Stimulated activated CD4-positive, alpha-beta T cell treated with anti-CD3 and anti-CD28 coated beads, Interleukin-4, amount 100 ng/mL, for 1 hour (primary cell): ENCODE measurements around the gene MRPL10.
"Not testable (repeated sequence)": the region's sequence is repeated elsewhere in the genome, so short reads cannot be mapped to it uniquely, and the experiment has no call there.

Experiments used
- DNase-seq: peaks from one replicate; pipeline ENCODE4 v3.0.0-alpha.2; 2020

Gene MRPL10

DNA sequence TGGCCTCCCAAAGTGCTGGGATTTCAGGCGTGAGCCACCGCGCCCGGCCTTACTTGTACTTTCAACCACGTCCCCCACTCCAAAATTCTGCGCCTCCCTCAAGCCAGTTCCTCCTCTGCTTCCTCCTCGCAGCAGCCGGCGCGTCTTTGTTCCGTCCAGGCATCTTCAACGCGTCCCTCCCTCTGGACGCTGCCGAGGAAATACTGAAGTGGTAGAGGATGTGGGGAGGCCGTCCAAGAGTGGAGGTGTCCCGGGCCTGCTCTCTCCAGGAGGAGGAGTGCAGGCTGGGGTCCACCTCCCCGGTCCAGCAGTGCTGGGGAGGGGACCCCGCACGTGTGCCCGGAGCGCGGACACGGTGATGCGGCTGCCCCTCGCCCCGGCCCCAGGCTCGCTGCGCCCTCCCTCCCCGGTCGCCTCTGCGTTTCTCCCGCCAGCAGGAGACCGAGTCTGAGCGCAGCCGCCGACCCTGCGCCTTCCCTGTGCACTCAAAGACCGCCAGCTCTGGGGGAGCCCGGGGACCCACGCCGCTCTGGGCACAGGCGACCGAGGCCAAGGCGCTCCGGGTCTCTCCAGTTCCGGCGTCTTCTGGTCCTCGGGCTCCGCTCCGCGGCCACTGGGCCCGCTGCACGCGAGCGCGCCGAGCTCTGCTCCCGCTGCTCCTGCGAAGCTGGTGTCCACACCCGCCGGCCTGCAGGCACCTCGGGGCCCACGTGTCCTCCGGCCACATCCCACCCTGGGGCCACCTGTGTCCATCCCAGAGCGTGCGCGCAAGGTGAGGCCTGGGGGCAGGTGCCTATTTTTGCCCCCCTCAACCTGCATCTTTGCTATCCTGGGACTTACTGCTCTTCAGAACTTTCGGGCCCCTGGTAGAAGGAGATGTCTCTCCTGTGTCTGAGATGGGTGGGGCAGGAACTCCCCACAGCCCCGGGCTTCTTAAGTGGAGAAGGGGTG lies 41.5 kb downstream of the MRPL10 start:
- DNase-seq, result peak; percentile 61

DNA sequence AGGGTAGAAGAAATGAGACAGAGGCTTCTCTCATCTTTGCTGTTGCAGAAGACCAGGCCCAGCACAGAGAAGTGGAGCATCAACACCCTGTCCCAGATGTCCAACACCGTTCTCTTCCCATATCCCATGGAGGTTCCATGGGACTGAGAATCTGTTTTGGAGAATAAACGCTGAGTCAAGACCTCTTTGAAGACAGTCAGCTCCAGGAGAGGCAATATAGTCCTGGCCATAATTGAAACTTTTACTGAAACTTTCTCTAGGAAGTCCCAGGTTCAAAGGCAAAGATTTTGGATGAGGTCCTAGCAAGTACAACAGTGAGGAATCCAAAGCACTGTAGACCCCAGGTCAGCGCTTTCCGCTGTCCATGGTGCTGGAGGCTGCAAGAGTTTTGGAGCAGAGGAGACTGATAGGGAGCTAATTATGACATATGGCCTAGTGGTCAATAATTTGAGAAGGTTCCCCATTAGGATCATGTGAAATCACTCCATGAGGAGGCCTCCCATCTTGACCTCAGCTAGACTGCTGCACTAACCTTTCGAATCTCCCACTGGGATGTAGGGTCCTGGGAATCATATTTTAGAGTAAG lies 45.7 kb downstream of the MRPL10 start:
- DNase-seq, result peak; percentile 19

DNA sequence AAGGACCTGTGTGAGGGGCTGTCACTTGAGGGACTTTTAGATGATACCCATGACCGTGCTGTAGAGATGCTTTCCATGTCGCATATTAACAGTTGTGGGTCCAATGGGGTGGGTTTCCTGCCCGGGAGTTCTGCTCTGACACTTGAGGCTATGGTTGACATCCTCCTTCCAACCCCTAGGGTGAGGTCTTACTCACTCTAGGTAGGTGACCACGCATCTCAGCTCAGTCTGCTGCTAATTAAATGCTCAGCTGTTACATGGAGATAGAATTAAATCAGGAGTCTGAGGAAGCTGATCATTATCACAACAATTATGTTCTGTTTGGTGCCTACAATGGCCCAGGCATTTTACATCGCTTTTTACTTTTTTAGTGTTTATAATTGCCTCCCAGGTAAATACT lies 49.9 kb downstream of the MRPL10 start:
- DNase-seq, result no peak

DNA sequence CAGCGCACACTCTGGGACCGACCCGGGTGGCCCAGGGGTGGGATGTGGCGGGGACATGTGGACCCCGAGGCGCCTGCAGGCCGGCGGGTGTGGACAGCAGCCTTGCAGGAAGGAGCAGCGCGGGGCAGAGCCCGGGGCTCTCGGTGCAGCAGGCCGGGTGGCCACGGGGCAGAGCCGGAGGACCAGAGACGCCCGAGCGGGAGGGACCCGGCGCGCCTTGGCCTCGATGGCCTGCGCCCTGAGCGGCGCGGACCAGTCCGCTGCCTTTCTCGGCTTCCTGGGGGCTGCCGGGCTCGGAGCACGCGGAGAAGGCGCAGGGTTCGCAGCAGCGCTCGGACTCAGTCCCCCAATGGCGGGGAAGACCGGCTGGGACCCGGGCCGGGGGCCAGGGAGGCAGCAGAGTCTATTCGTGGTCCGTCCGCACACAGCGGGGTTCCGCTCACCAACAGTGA lies 53.1 kb downstream of the MRPL10 start:
- DNase-seq, result no peak

DNA sequence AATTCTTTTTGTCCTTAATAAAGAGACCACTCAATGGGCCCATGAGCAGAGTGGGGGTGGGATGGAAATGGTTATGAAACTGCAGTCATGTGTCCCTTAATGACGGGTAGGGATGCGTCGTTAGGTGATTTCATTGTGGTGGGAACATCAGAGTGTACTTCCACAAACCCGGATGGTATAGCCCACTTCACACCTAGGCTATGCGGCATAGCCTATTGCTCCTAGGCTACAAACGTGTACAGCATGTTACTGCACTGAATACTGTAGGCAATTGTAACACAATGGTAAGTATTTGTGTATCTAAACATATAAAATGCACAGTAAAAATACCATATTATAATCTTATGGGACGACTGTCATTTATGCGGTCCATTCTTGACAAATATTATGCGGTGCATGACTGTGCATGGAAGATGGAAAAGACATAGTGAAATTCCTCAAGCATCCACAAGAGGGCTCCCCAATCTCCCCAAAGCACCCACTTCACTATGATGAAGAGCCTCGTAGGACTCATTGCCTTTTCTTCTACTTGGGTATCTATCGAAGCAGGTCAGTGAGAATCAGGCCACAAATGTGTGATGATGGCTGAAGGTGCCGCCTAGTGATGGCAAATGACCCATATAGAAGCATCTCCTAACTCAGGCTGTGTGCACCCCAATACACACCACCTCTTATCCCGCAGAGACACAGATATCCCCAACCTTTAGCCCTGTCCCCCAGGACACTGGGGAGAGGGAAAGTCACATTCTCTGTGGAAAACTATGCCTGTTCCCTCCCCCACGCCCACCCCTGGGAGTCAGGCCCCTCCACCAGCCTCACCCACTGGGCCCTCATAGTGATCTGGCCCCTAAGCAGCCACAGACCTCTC lies 54.8 kb downstream of the MRPL10 start:
- no peak for DNase-seq

DNA sequence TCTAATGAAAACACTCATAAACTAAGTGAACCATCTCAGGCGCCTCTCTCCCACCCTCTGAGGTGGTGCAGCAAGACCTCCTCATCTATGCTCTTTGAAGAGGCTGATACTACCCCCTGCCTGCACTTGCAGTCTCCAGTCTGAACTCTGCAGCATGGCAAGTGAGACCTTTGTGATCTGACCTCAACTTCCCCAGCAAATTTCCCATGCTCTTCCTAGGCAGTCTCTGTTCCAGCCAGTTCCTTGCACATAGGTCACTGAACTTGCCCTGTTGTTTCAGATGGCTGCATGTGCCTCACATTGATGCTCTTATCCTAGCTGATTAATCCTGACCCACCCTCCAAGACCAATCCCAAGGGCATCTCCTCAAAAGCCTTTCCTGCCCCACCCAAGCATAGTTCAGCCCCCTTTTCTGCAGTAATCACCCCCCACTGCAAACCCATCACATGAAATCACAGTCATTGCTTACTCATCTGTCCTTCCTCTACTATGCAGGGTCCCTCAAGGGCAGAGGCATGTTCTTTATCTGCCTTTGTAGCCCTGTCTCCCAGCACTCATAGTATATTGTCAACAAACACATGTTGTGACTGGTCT lies 56.3 kb downstream of the MRPL10 start:
- DNase-seq, result no peak

DNA sequence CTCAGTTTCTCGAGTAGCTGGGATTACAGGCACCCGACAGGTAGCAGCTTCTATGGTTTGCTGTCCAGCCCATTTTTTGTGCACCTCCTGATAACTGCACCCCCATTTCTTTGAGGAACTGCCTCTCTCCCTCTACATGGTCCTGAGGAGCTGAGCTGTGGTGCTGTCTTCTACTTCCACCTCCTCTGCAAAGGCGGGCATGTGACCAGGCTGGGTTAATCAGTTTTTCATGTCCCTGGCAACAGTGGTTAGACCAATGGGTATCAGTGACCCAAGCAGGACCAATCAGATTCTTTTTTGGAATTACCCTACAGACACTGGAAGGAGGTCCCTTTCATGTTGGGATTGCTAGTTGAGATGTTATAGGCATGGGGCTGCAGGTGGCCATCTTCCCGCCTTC lies 57.0 kb downstream of the MRPL10 start:
- DNase-seq, result no peak

DNA sequence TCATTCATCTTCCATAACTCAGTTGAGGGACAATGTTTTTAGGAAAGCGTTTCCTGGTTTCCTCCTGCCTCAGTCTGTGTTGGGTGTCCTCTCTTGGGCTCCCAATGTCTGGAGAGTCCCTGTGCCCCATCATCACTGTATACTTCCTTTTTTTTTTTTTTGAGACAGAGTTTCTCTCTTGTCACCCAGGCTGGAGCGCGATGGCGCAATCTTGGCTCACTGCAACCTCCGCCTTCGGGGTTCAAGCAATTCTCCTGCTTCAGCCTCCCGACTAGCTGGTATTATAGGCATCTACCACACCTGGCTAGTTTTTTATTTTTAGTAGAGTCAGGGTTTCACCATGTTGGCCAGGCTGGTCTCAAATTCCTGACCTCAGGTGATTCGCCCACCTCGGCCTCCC lies 57.7 kb downstream of the MRPL10 start:
- DNase-seq, result not testable (repeated sequence)
